Hepatocyte (in vitro differentiated cells): ENCODE results near the gene ULK4. TPM values are rescaled to one million over a fixed set of nuclear protein-coding genes. Genes with fewer than 3 reads are reported as not detected.
A peak's percentile ranks its signal among the peaks of the same experiment; 100 is the strongest.

Experiments
- DNase-seq: peaks from one replicate; pipeline ENCODE4 v3.0.0-alpha.2; 2016; ENCODE audit warnings: low spot score
- H2AFZ ChIP-seq: fragments of 200-600 bp; sonication (generic); 2 replicates; pipeline ENCODE4 v1.6.0; 2016; ENCODE audit warnings: antibody characterized with exemption, mild to moderate bottlenecking
- H3K27ac ChIP-seq: fragments of 200-600 bp; sonication (generic); 2 replicates; pipeline ENCODE4 v1.5.1; 2016; ENCODE audit warnings: mild to moderate bottlenecking
- H3K27me3 ChIP-seq: fragments of 200-600 bp; sonication (generic); 2 replicates; pipeline ENCODE4 v1.6.1; 2016
- H3K36me3 ChIP-seq: fragments of 200-600 bp; sonication (generic); replicated peaks from 2 replicates; pipeline ENCODE4 v1.5.1; 2016; ENCODE audit warnings: low read depth; ENCODE audit not compliant: insufficient read depth
- H3K4me1 ChIP-seq: fragments of 200-600 bp; sonication (generic); 2 replicates; pipeline ENCODE4 v1.5.1; 2016; ENCODE audit warnings: mild to moderate bottlenecking, moderate library complexity; ENCODE audit not compliant: insufficient read depth
- H3K4me2 ChIP-seq: fragments of 200-600 bp; sonication (generic); 2 replicates; pipeline ENCODE4 v1.6.0; 2016
- H3K4me3 ChIP-seq: fragments of 200-600 bp; sonication (generic); 2 replicates; pipeline ENCODE4 v1.5.1; 2016; ENCODE audit warnings: mild to moderate bottlenecking
- H3K79me2 ChIP-seq: fragments of 200-600 bp; sonication (generic); 2 replicates; pipeline ENCODE4 v1.6.0; 2017; ENCODE audit warnings: mild to moderate bottlenecking
- H3K9me2 ChIP-seq: fragments of 200-600 bp; sonication (generic); replicated peaks from 2 replicates; pipeline ENCODE4 v1.6.0; 2017; ENCODE audit warnings: mild to moderate bottlenecking; ENCODE audit not compliant: insufficient read depth
- H3K9me3 ChIP-seq: fragments of 200-600 bp; sonication (generic); 2 replicates; pipeline ENCODE4 v1.5.1; 2016; ENCODE audit warnings: low read depth, mild to moderate bottlenecking
- H4K20me1 ChIP-seq: fragments of 200-600 bp; sonication (generic); 2 replicates; pipeline ENCODE4 v1.6.0; 2016; ENCODE audit warnings: mild to moderate bottlenecking; ENCODE audit not compliant: insufficient read depth, poor library complexity, severe bottlenecking
- EZH2 ChIP-seq: fragments of 200-600 bp; sonication (generic); IDR thresholded peaks from 2 replicates; pipeline ENCODE4 v1.6.1; 2016; ENCODE audit warnings: antibody characterized with exemption, mild to moderate bottlenecking, borderline replicate concordance
- EZH2phosphoT487 ChIP-seq: fragments of 200-600 bp; sonication (generic); IDR thresholded peaks from one replicate; pipeline ENCODE4 v1.6.1; 2018; ENCODE audit warnings: antibody characterized with exemption, mild to moderate bottlenecking, low read depth, moderate library complexity; ENCODE audit not compliant: unreplicated experiment, severe bottlenecking
- WGBS: methylation state at CpG from one replicate; pipeline ENCODE4 v1.1.6; 2016; ENCODE audit warnings: low lambda C conversion rate; ENCODE audit errors: missing lambda C conversion rate; 5-methylcytosine and 5-hydroxymethylcytosine counted together
- polyA plus RNA-seq: library from polyadenylated mRNA; unstranded; fragments of >200 nt; fragmentation: Nextera tagmentation; extraction: Ambion mirVana; gene quantifications from 2 replicates; pipeline ENCODE4 v1.2.1, GENCODE V29; 2016
- total RNA-seq: library from RNA; depleted of rRNA; stranded (reverse); fragments of >200 nt; gene quantifications from 2 replicates; pipeline ENCODE4 v1.2.3, GENCODE V29; 2014
- TF ChIP-seq, protein P1 (sequence below): fragments of 200-600 bp; sonication (generic); IDR thresholded peaks from 2 replicates; pipeline ENCODE4 v1.5.1; 2016; ENCODE audit warnings: antibody characterized with exemption, mild to moderate bottlenecking; ENCODE audit not compliant: poor library complexity

The ULK4 gene
- total and polyA plus RNA-seq, 2 experiments from 2014 or later: 3.8 to 9.1 TPM

DNA sequence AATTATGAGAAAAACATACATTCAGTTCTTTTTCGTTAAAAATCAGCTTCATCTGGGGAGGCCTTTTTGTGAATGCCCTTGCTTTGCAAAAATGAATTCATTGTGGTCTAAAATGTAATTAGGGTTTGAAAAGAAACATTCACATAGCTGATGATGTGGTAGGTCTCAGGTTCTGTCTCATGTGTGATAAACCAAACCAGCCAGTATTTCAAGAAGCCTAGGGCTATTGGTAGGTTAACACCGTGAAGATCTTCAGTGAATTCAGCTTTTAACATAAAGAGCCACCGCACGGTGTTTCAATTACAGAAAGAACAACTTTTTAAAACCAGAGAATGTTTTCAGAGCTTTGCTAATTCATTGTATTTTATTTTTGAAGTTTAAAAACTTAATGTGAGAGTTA is 720.7 kb downstream of the ULK4 start:
- no peak overlapping the region for H3K4me2 ChIP-seq
- H3K4me3 ChIP-seq: no peak overlapping the region
- 82% methylated on average over 4 of the region's 4 CpGs for WGBS
- H3K9me2 ChIP-seq: no peaks in the 10 kb centered on the region
- H3K27ac ChIP-seq: no peak overlapping the region
- peaks cover 22% of the 10 kb centered on the region for H3K79me2 ChIP-seq
- H3K27me3 ChIP-seq: no peaks in the 10 kb centered on the region
- H3K36me3 ChIP-seq: peaks cover 6% of the 10 kb centered on the region
- H3K4me1 ChIP-seq: no peaks in the 10 kb centered on the region
- TF ChIP-seq, protein P1, sequence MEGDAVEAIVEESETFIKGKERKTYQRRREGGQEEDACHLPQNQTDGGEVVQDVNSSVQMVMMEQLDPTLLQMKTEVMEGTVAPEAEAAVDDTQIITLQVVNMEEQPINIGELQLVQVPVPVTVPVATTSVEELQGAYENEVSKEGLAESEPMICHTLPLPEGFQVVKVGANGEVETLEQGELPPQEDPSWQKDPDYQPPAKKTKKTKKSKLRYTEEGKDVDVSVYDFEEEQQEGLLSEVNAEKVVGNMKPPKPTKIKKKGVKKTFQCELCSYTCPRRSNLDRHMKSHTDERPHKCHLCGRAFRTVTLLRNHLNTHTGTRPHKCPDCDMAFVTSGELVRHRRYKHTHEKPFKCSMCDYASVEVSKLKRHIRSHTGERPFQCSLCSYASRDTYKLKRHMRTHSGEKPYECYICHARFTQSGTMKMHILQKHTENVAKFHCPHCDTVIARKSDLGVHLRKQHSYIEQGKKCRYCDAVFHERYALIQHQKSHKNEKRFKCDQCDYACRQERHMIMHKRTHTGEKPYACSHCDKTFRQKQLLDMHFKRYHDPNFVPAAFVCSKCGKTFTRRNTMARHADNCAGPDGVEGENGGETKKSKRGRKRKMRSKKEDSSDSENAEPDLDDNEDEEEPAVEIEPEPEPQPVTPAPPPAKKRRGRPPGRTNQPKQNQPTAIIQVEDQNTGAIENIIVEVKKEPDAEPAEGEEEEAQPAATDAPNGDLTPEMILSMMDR: no peak
- no peak for TF ChIP-seq EZH2phosphoT487
- no peak for TF ChIP-seq EZH2
- no peaks in the 10 kb centered on the region for H4K20me1 ChIP-seq
- no peaks in the 10 kb centered on the region for H3K9me3 ChIP-seq
- H2AFZ ChIP-seq: no peak overlapping the region
- DNase-seq: no peak

DNA sequence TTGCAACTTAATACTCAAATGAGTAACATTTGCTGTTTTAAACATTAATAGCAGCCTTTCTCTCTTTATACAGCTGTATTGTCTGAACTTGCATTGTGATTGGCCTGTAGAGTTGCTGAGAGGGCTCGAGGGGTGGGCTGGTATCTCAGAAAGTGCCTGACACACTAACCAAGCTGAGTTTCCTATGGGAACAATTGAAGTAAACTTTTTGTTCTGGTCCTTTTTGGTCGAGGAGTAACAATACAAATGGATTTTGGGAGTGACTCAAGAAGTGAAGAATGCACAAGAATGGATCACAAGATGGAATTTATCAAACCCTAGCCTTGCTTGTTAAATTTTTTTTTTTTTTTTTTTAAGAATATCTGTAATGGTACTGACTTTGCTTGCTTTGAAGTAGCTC is 722.3 kb downstream of the ULK4 start:
- H3K4me1 ChIP-seq: no peaks in the 10 kb centered on the region
- DNase-seq: no peak
- WGBS: 63% methylated on average over 2 of the region's 2 CpGs
- no peak overlapping the region for H3K4me2 ChIP-seq
- H3K27ac ChIP-seq: no peak overlapping the region
- H4K20me1 ChIP-seq: peaks cover under 1% of the 10 kb centered on the region
- H3K4me3 ChIP-seq: no peak overlapping the region
- TF ChIP-seq EZH2 (no peak), EZH2phosphoT487 (no peak)
- TF ChIP-seq, protein P1: no peak
- no peaks in the 10 kb centered on the region for H3K9me3 ChIP-seq
- H3K9me2 ChIP-seq: no peaks in the 10 kb centered on the region
- peaks cover 9% of the 10 kb centered on the region for H3K36me3 ChIP-seq
- H2AFZ ChIP-seq: no peak overlapping the region
- H3K79me2 ChIP-seq: peaks cover 25% of the 10 kb centered on the region
- no peaks in the 10 kb centered on the region for H3K27me3 ChIP-seq

DNA sequence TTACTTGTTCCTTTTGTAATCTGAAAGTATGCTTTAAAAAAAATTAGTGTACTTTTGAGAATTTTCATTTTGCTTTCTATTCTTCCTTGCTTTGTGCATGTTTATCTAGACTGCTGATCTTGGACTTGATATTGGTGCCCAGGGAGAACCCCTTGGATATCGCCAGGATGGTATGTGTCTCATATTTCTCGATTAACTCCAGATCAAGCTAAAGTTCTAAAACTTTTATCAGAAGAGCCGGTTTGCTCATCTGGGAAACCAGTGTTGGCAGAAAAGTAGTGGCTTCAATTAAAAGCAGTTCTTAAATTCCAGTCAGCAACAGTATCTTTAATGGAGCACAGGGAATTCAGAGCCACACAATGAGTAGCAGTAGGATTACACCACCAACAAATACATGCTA is 724.0 kb downstream of the ULK4 start:
- TF ChIP-seq EZH2phosphoT487 (no peak), EZH2 (no peak)
- TF ChIP-seq, protein P1: no peak
- no peak overlapping the region for H3K27ac ChIP-seq
- 82% methylated on average over 3 of the region's 3 CpGs for WGBS
- no peak overlapping the region for H3K4me2 ChIP-seq
- no peak overlapping the region for H3K4me3 ChIP-seq
- H3K27me3 ChIP-seq: no peaks in the 10 kb centered on the region
- H3K9me3 ChIP-seq: no peaks in the 10 kb centered on the region
- H2AFZ ChIP-seq: no peak overlapping the region
- H3K79me2 ChIP-seq: peaks cover 40% of the 10 kb centered on the region
- H3K9me2 ChIP-seq: no peaks in the 10 kb centered on the region
- H3K36me3 ChIP-seq: peaks cover 14% of the 10 kb centered on the region
- H3K4me1 ChIP-seq: no peaks in the 10 kb centered on the region
- no peak for DNase-seq
- peaks cover 9% of the 10 kb centered on the region for H4K20me1 ChIP-seq

DNA sequence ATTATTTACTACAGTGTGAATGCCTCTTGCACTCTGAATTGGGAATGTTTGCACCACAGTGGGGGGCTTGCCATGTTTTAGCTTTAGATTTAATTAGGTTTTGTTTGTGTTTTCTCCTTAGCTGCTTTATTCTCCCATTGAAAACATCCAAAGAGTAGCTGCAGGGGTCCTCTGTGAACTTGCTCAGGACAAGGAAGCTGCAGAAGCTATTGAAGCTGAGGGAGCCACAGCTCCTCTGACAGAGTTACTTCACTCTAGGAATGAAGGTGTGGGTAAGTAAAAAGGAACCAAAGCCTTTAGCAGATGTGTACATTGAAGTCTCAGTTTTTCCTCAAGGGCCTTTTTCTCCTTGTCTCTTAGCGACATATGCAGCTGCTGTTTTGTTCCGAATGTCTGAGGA is 725.7 kb downstream of the ULK4 start:
- no peaks in the 10 kb centered on the region for H3K4me1 ChIP-seq
- TF ChIP-seq, protein P1: no peak
- TF ChIP-seq EZH2phosphoT487: no peak
- H2AFZ ChIP-seq: no peak overlapping the region
- no peak overlapping the region for H3K4me2 ChIP-seq
- H3K27me3 ChIP-seq: no peaks in the 10 kb centered on the region
- H3K27ac ChIP-seq: peak overlapping the region; percentile 7
- no peak for DNase-seq
- WGBS: 94% methylated on average over 2 of the region's 2 CpGs
- H3K4me3 ChIP-seq: no peak overlapping the region
- peaks cover 56% of the 10 kb centered on the region for H3K79me2 ChIP-seq
- H3K9me2 ChIP-seq: no peaks in the 10 kb centered on the region
- H3K9me3 ChIP-seq: no peaks in the 10 kb centered on the region
- peaks cover 23% of the 10 kb centered on the region for H4K20me1 ChIP-seq
- peaks cover 18% of the 10 kb centered on the region for H3K36me3 ChIP-seq
